Duodenal mucosa (tissue), 2 donors: Measurements from ENCODE around the gene MAGI3.
"Not testable (repeated sequence)": the region's sequence is repeated elsewhere in the genome, so short reads cannot be mapped to it uniquely, and the experiment has no call there.

Source experiments
- H3K27ac ChIP-seq: one replicate; pipeline ENCODE4 v1.7.0; 2013; ENCODE audit warnings: low read depth, low read length
- H3K27me3 ChIP-seq, 2 donors: one replicate each; pipeline ENCODE4 v1.7.0; 2013; ENCODE audit warnings: low read length in 2 of 2, control low read depth in 1 of 2; ENCODE audit not compliant: insufficient read depth in 2 of 2, control insufficient read depth in 1 of 2
- H3K36me3 ChIP-seq, 2 donors: one replicate each; pipeline ENCODE4 v1.7.0; 2013; ENCODE audit warnings: low read length in 2 of 2, control low read depth in 1 of 2; ENCODE audit not compliant: insufficient read depth in 2 of 2, control insufficient read depth in 1 of 2
- H3K4me1 ChIP-seq, 2 donors: one replicate each; pipeline ENCODE4 v1.7.0; 2013; ENCODE audit warnings: low read length in 2 of 2, control low read depth in 1 of 2; ENCODE audit not compliant: insufficient read depth in 2 of 2, control insufficient read depth in 1 of 2
- H3K4me3 ChIP-seq, 2 donors: one replicate each; pipeline ENCODE4 v1.7.0; 2013; ENCODE audit warnings: low read length in 2 of 2, low read depth in 1 of 2
- H3K9ac ChIP-seq, 2 donors: one replicate each; pipeline ENCODE4 v1.7.0; 2013; ENCODE audit warnings: low read length in 2 of 2, low read depth in 1 of 2
- H3K9me3 ChIP-seq, 2 donors: one replicate each; pipeline ENCODE4 v1.7.0; 2013; ENCODE audit warnings: low read length in 2 of 2, control low read depth in 1 of 2; ENCODE audit not compliant: control insufficient read depth in 1 of 2

The MAGI3 gene

GRCh38 chr1:113467991-113468390, 77.7 kb downstream of the MAGI3 start:
- Histone ChIP-seq H3K4me3 (no peak overlapping the region), H3K9ac (no peak overlapping the region), H3K36me3 (no peaks in the 10 kb centered on the region), H3K27ac (no peak overlapping the region), H3K4me1 (no peaks in the 10 kb centered on the region), H3K9me3 (peaks cover 11 to 14% of the 10 kb centered on the region in 2 donors), H3K27me3 (no peaks in the 10 kb centered on the region)

- peaks cover 7 to 21% of the 10 kb centered on the region in 2 donors for H3K9me3 ChIP-seq
- H3K36me3 ChIP-seq, H3K4me3 ChIP-seq, H3K27ac ChIP-seq, H3K9ac ChIP-seq, H3K27me3 ChIP-seq, H3K4me1 ChIP-seq: not testable (repeated sequence)
Observed at GRCh38 chr1:113478427-113479195, 88.3 kb downstream of the MAGI3 start.

- no peak overlapping the region for H3K27ac ChIP-seq
- H3K4me3 ChIP-seq, result no peak overlapping the region
- H3K36me3 ChIP-seq, result no peaks in the 10 kb centered on the region
- peaks cover 7 to 21% of the 10 kb centered on the region in 2 donors for H3K9me3 ChIP-seq
- no peak overlapping the region for H3K9ac ChIP-seq
- no peaks in the 10 kb centered on the region for H3K4me1 ChIP-seq
- no peaks in the 10 kb centered on the region for H3K27me3 ChIP-seq
Observed at GRCh38 chr1:113479713-113480676, 89.7 kb downstream of the MAGI3 start.

GRCh38 chr1:113485131-113485530, 94.8 kb downstream of the MAGI3 start:
- not testable (repeated sequence) for H3K9ac ChIP-seq, H3K4me3 ChIP-seq, H3K4me1 ChIP-seq, H3K36me3 ChIP-seq, H3K27me3 ChIP-seq, H3K9me3 ChIP-seq, H3K27ac ChIP-seq

- no peaks in the 10 kb centered on the region for H3K27me3 ChIP-seq
- no peak overlapping the region for H3K4me3 ChIP-seq
- H3K9ac ChIP-seq, result no peak overlapping the region
- no peak overlapping the region for H3K27ac ChIP-seq
- no peaks in the 10 kb centered on the region for H3K4me1 ChIP-seq
- no peaks in the 10 kb centered on the region for H3K36me3 ChIP-seq
- H3K9me3 ChIP-seq, result peaks cover 10 to 18% of the 10 kb centered on the region in 2 donors
Observed at GRCh38 chr1:113488576-113489177, 98.4 kb downstream of the MAGI3 start.

GRCh38 chr1:113490384-113490783, 100.1 kb downstream of the MAGI3 start:
- Histone ChIP-seq H3K9ac (no peak overlapping the region), H3K4me1 (no peaks in the 10 kb centered on the region), H3K27ac (no peak overlapping the region), H3K9me3 (peaks cover 12 to 19% of the 10 kb centered on the region in 2 donors), H3K36me3 (no peaks in the 10 kb centered on the region), H3K4me3 (no peak overlapping the region), H3K27me3 (no peaks in the 10 kb centered on the region)

- no peak overlapping the region for H3K27ac ChIP-seq
- H3K9me3 ChIP-seq, result peaks cover 14 to 19% of the 10 kb centered on the region in 2 donors
- H3K9ac ChIP-seq, result no peak overlapping the region
- H3K4me1 ChIP-seq, result no peaks in the 10 kb centered on the region
- no peak overlapping the region for H3K4me3 ChIP-seq
- H3K36me3 ChIP-seq, result no peaks in the 10 kb centered on the region
- H3K27me3 ChIP-seq, result no peaks in the 10 kb centered on the region
Observed at GRCh38 chr1:113493533-113493932, 103.2 kb downstream of the MAGI3 start.

- Histone ChIP-seq H3K4me1 (peaks cover 5 to 10% of the 10 kb centered on the region in 2 donors), H3K27ac (no peak overlapping the region), H3K4me3 (no peak overlapping the region), H3K9ac (no peak overlapping the region), H3K36me3 (no peaks in the 10 kb centered on the region), H3K9me3 (peaks cover 0 to 1% of the 10 kb centered on the region in 2 donors), H3K27me3 (no peaks in the 10 kb centered on the region)
Observed at GRCh38 chr1:113505357-113505756, 115.0 kb downstream of the MAGI3 start.

- Histone ChIP-seq H3K36me3 (no peaks in the 10 kb centered on the region), H3K27ac (no peak overlapping the region), H3K27me3 (no peaks in the 10 kb centered on the region), H3K4me3 (no peak overlapping the region), H3K9me3 (peaks cover 9 to 22% of the 10 kb centered on the region in 2 donors), H3K4me1 (peaks cover 5 to 10% of the 10 kb centered on the region in 2 donors), H3K9ac (no peak overlapping the region)
Observed at GRCh38 chr1:113507552-113508214, 117.4 kb downstream of the MAGI3 start.
